HG03469 (cell line): Measurements from ENCODE around the gene TLX1.

Source experiments
- ATAC-seq: cut with Tn5 transposase; IDR thresholded peaks from one replicate; pipeline ENCODE4 v1.9.1; 2021; ENCODE audit warnings: mild to moderate bottlenecking, moderate library complexity, moderate number of reproducible peaks; ENCODE audit not compliant: unreplicated experiment

TLX1 gene

DNA sequence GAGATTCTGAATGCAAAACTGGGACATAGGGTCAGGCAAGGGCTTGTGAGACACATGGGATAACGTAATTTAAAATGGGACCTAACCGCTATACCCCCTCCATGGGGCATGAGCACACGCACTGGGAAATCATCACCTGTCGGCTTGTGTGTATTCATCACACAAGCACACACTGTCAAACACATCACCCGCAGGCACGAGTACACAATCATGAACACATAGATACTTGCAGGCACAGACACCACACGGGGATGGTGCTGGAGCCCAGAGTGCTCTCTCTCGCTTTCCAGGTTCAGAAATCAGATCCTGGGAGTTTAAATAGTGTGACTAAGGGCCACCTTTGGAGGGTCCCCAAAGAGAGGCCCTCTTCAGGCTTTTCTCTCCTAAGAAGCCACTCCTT is 19.6 kb upstream of the TLX1 start:
- ATAC-seq = no peak

GRCh38 chr10:101112799-101113594 is 18.1 kb upstream of the TLX1 start:
- no peak for ATAC-seq

- no peak for ATAC-seq
Observed at GRCh38 chr10:101113890-101114403, 17.2 kb upstream of the TLX1 start.

GRCh38 chr10:101114646-101115045 is 16.5 kb upstream of the TLX1 start:
- no peak for ATAC-seq

DNA sequence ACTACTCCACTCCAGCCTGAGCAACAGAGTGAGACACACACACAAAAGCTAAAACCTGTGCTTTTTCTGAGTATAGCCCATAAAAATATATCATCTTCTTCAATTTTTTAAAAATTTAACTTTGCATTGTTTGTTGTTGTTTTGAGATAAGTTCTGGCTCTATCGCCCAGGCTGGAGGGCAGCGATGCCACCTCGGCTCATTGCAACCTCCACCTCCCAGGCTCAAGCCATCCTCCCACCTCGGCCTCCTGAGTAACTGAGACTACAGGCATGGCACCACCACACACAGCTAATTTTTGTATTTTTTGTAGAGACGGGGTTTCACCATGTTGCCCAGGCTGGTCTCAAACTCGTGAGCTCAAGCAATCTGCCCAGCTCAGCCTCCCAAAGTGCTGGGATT is 14.3 kb upstream of the TLX1 start:
- ATAC-seq = no peak

DNA sequence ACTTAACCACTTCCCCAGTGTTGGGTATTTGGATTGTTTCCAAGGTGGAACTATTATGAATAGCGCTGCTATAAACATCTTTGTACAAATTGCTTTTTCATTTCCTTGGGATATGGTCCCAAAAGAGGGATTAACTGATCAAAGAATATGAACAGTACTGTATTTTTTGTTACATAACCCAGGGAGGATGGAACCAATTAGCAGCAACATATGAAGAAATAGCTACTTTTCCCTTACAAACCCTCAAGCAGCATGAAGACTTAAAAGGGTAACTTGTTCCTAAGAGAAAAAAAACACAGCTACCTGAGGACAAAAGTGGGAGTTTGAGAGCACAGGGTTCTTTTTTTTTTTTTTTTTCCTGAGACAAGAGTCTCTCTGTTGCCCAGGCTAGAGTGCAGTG is 13.1 kb upstream of the TLX1 start:
- ATAC-seq = no peak

- ATAC-seq = no peak
Observed at GRCh38 chr10:101120520-101120883, 10.6 kb upstream of the TLX1 start.

DNA sequence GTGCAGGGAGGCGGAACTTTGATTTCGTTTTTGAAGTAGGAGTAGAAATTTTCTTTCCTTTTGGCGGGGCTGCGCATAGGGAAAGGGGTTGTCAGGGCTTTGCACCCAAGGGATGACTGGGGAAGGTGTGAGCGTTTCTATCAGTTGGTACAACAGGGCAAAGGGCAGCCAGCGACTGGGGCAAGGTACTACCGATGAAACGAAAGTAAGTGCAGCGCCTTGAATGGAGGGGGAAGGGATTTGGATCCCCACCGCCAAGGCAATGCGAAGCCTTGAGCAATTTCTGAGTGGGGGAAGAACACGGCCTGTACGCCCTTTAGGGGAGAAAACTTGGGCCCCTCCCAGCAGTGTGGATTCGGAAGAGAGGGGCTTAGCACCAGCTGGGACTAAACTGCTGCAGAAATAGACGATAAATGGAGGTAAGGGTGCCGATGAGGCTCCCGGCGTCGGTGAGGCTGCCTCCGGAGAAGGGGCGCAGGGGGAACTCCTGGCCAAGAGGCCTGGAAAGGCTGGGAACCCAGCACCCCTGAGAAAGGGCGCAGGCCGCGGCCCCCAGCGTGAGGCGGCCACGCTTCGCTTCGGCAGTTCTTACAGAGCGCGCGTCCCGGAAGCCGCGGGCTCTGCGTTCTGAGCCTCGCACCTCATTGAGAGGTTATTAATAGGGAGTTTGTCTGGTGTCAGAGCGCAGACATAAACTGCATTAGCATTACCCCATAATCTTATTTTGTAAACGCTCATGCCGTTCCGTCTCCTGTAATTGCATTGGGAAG is 10.0 kb upstream of the TLX1 start:
- no peak for ATAC-seq

DNA sequence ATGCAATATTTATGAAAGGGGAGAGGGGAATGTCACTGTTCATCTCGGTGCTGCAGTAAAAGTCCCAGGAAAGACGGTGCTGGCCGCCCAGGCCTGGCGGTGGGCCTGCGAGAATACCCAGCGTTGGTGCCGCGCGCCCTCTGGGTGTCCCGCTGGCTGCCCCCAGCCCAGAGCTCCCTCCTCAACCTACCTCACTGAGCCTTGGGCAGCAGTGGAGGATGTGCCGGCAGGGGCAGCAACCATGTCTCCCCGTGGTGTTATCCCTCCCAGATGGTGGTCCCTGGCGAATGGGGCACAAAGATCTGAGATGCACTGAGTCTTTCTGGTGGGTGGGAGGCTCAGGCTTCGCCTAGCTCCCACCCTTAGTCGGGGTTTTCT is 9.5 kb upstream of the TLX1 start:
- no peak for ATAC-seq

GRCh38 chr10:101122270-101123084 is 8.6 kb upstream of the TLX1 start:
- ATAC-seq = no peak

GRCh38 chr10:101123085-101123814 is 7.8 kb upstream of the TLX1 start:
- ATAC-seq = no peak

- no peak for ATAC-seq
Observed at GRCh38 chr10:101123815-101124617, 7.1 kb upstream of the TLX1 start.

- no peak for ATAC-seq
Observed at GRCh38 chr10:101124933-101125332, 6.2 kb upstream of the TLX1 start.

GRCh38 chr10:101126684-101127628 is 4.1 kb upstream of the TLX1 start:
- ATAC-seq = no peak

DNA sequence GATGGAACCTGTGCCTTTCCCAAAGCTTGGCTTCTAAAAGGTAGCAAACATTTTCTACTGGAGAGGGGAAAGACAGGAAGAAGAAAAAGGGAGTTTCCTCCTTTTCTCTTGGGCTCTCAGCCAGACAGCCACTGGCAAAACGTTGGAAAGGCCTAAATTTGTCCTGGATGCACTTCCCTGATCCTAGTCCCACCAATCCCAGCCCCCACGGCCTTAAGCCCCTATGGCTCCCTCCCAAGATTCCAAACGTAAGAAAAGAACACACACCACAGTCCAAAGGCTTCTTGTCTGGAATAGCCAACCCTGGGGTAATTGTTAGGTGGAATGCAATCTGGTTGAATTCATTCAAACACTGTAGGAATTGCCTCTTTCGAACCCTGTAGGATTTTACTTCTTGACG is 959 bp upstream of the TLX1 start:
- ATAC-seq = no peak

GRCh38 chr10:101131962-101132635 is 999 bp downstream of the TLX1 start:
- ATAC-seq = no peak

GRCh38 chr10:101132636-101133473 is 1.8 kb downstream of the TLX1 start:
- ATAC-seq = no peak
